ENCODE results near the gene CBFB. TPM values are rescaled to one million over a fixed set of nuclear protein-coding genes. Genes with fewer than 3 reads are reported as not detected.

CBFB gene
- total and polyA plus RNA-seq, 2 of the 13 experiments (the other 11 are each of a cell fraction or from before 2014, with no cell fraction given) = 22.1 to 70.8 TPM

- TF ChIP-seq ZBTB34 (CRISPR knock-in tag; IDR thresholded peaks at IDR 0.05) (peak; percentile 67; the same call in 1 of the 2 replicates), ARHGAP35 (CRISPR knock-in tag; IDR thresholded peaks at IDR 0.05; ENCODE audit: borderline replicate concordance) (no peak), UBTF (CRISPR knock-in tag; IDR thresholded peaks at IDR 0.05) (peak; percentile 1; the same call in 1 of the 2 replicates), HBP1 (CRISPR knock-in tag; IDR thresholded peaks at IDR 0.05; ENCODE audit: low read depth) (no peak), ZNF615 (CRISPR knock-in tag; IDR thresholded peaks at IDR 0.05; ENCODE audit: borderline replicate concordance) (no peak), HDAC2 (CRISPR knock-in tag; IDR thresholded peaks at IDR 0.05) (0 out of 2 replicates have a peak, but pooled peaks have one; percentile 2), MBNL3 (CRISPR knock-in tag; conservative IDR thresholded peaks at IDR 0.05) (no peak), ZNF136 (CRISPR knock-in tag; IDR thresholded peaks at IDR 0.05; ENCODE audit: low read depth) (no peak), E2F2 (CRISPR knock-in tag; IDR thresholded peaks at IDR 0.05; ENCODE audit: borderline replicate concordance) (no peak), FOXP4 (CRISPR knock-in tag; IDR thresholded peaks at IDR 0.05) (peak; percentile 77), CEBPG (CRISPR knock-in tag; IDR thresholded peaks at IDR 0.05) (peak; percentile 33; the same call in 1 of the 2 replicates)
- TF ChIP-seq, protein P1, sequence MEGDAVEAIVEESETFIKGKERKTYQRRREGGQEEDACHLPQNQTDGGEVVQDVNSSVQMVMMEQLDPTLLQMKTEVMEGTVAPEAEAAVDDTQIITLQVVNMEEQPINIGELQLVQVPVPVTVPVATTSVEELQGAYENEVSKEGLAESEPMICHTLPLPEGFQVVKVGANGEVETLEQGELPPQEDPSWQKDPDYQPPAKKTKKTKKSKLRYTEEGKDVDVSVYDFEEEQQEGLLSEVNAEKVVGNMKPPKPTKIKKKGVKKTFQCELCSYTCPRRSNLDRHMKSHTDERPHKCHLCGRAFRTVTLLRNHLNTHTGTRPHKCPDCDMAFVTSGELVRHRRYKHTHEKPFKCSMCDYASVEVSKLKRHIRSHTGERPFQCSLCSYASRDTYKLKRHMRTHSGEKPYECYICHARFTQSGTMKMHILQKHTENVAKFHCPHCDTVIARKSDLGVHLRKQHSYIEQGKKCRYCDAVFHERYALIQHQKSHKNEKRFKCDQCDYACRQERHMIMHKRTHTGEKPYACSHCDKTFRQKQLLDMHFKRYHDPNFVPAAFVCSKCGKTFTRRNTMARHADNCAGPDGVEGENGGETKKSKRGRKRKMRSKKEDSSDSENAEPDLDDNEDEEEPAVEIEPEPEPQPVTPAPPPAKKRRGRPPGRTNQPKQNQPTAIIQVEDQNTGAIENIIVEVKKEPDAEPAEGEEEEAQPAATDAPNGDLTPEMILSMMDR (CRISPR knock-in tag; IDR thresholded peaks at IDR 0.05) = peak; percentile 29
- TF ChIP-seq, protein P2, sequence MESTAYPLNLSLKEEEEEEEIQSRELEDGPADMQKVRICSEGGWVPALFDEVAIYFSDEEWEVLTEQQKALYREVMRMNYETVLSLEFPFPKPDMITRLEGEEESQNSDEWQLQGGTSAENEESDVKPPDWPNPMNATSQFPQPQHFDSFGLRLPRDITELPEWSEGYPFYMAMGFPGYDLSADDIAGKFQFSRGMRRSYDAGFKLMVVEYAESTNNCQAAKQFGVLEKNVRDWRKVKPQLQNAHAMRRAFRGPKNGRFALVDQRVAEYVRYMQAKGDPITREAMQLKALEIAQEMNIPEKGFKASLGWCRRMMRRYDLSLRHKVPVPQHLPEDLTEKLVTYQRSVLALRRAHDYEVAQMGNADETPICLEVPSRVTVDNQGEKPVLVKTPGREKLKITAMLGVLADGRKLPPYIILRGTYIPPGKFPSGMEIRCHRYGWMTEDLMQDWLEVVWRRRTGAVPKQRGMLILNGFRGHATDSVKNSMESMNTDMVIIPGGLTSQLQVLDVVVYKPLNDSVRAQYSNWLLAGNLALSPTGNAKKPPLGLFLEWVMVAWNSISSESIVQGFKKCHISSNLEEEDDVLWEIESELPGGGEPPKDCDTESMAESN (CRISPR knock-in tag; conservative IDR thresholded peaks at IDR 0.05) = peak; percentile 54; the same call in 1 of the 2 replicates
These were observed 83.8 kb downstream of the CBFB start (continued) for GRCh38 chr16:67112591-67113399.
